Measurements from ENCODE around the gene OR56B4. TPM values are rescaled to one million over a fixed set of nuclear protein-coding genes. Genes with fewer than 3 reads are reported as not detected.
A peak's percentile ranks its signal among the peaks of the same experiment; 100 is the strongest.
"Not testable (repeated sequence)": the region's sequence is repeated elsewhere in the genome, so short reads cannot be mapped to it uniquely, and the experiment has no call there.

The OR56B4 gene
- total RNA-seq, 1 experiment from 2014 or later, result not detected

- DNase-seq (ENCODE audit: low read depth), result not testable (repeated sequence)
Observed at GRCh38 chr11:6143737-6144136, 36.3 kb downstream of the OR56B4 start.

GRCh38 chr11:6151117-6151516 is 43.6 kb downstream of the OR56B4 start:
- DNase-seq (ENCODE audit: low read depth), result no peak

GRCh38 chr11:6152126-6152525 is 44.6 kb downstream of the OR56B4 start:
- DNase-seq (ENCODE audit: low read depth), result no peak

- DNase-seq (ENCODE audit: low read depth), result peak; percentile 1
Observed at GRCh38 chr11:6156628-6157359, 49.3 kb downstream of the OR56B4 start.

Other genes with a start within 250 kb of the OR56B4 start
- gene OR52E8, start 250.0 kb upstream of the OR56B4 start, total RNA-seq (2014; rRNA removed), result not detected in 2 replicates
- gene OR52E4, start 227.1 kb upstream of the OR56B4 start, total RNA-seq (2014; rRNA removed), result not detected in 2 replicates
- gene OR52E5, start 214.5 kb upstream of the OR56B4 start, total RNA-seq (2014; rRNA removed), result not detected in 2 replicates
- not detected in 2 replicates for gene OR56A3, start 165.4 kb upstream of the OR56B4 start, total RNA-seq (2014; rRNA removed)
- not detected in 2 replicates for gene OR56A5, start 139.2 kb upstream of the OR56B4 start, total RNA-seq (2014; rRNA removed)
- gene OR52L1, start 120.7 kb upstream of the OR56B4 start, total RNA-seq (2014; rRNA removed), result not detected in 2 replicates
- not detected in 2 replicates for gene OR56A4, start 100.7 kb upstream of the OR56B4 start, total RNA-seq (2014; rRNA removed)
- gene OR56A1, start 76.9 kb upstream of the OR56B4 start, total RNA-seq (2014; rRNA removed), result not detected in 2 replicates
- not detected in 2 replicates for gene OR52B2, start 62.6 kb downstream of the OR56B4 start, total RNA-seq (2014; rRNA removed)
- not detected in 2 replicates for gene OR52W1, start 91.5 kb downstream of the OR56B4 start, total RNA-seq (2014; rRNA removed)
- not detected in 2 replicates for gene C11orf42, start 97.9 kb downstream of the OR56B4 start, total RNA-seq (2014; rRNA removed)
- gene FHIP1B, start 127.0 kb downstream of the OR56B4 start, total RNA-seq (2014; rRNA removed), result 15.7 and 18.1 TPM in 2 replicates
- gene CNGA4, start 131.4 kb downstream of the OR56B4 start, total RNA-seq (2014; rRNA removed), result not detected in 2 replicates
- not detected in 2 replicates for gene CCKBR, start 152.2 kb downstream of the OR56B4 start, total RNA-seq (2014; rRNA removed)
- gene CAVIN3, start 212.8 kb downstream of the OR56B4 start, total RNA-seq (2014; rRNA removed), result 376 and 433 TPM in 2 replicates

All from LHCN-M2 (cell line).